ENCODE data around the gene NCAPD2. TPM values are rescaled to one million over a fixed set of nuclear protein-coding genes. Genes with fewer than 3 reads are reported as not detected.
"Not testable (repeated sequence)": the region's sequence is repeated elsewhere in the genome, so short reads cannot be mapped to it uniquely, and the experiment has no call there.

NCAPD2 gene
- total RNA-seq, 4 donors from 2014 or later: 17.0 to 29.3 (median 23.0) TPM

DNA sequence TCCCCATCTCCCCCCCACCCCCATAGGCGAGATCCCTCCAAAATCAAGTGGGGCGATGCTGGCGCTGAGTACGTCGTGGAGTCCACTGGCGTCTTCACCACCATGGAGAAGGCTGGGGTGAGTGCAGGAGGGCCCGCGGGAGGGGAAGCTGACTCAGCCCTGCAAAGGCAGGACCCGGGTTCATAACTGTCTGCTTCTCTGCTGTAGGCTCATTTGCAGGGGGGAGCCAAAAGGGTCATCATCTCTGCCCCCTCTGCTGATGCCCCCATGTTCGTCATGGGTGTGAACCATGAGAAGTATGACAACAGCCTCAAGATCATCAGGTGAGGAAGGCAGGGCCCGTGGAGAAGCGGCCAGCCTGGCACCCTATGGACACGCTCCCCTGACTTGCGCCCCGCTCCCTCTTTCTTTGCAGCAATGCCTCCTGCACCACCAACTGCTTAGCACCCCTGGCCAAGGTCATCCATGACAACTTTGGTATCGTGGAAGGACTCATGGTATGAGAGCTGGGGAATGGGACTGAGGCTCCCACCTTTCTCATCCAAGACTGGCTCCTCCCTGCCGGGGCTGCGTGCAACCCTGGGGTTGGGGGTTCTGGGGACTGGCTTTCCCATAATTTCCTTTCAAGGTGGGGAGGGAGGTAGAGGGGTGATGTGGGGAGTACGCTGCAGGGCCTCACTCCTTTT, 43.1 kb downstream of the NCAPD2 start:
- H3K36me3 ChIP-seq: peaks cover 0 to 57% (median 18%) of the 10 kb centered on the region in 3 donors
- no peaks in the 10 kb centered on the region for H3K9me3 ChIP-seq
- DNase-seq (ENCODE audit: low spot score in 2 of 2): no peak
- H3K4me3 ChIP-seq: no peak overlapping the region
- peaks cover 0 to 80% (median 54%) of the 10 kb centered on the region in 4 donors for H3K4me1 ChIP-seq
- peak overlapping the region; percentile 39 to 99 (median 96) for H3K27ac ChIP-seq
- no peaks in the 10 kb centered on the region for H3K27me3 ChIP-seq
- WGBS, 2 donors: 64 to 69% methylated on average over 15 to 18 of the region's 19 CpGs
- TF ChIP-seq POLR2A (IDR thresholded peaks at IDR 0.05): no peak
- no peak for TF ChIP-seq EP300 (IDR thresholded peaks at IDR 0.05)
- TF ChIP-seq CTCF (IDR thresholded peaks at IDR 0.05): no peak

GRCh38 chr12:6537580-6538419, 43.9 kb downstream of the NCAPD2 start:
- not testable (repeated sequence) for H3K4me3 ChIP-seq, H3K9me3 ChIP-seq, H3K27me3 ChIP-seq
- DNase-seq (ENCODE audit: low spot score in 2 of 2): peak; percentile 69 to 71
- 12 to 31% methylated on average over 8 to 11 of the region's 17 CpGs for WGBS, 2 donors
- peak; percentile 86 to 93 (median 90) for TF ChIP-seq CTCF (IDR thresholded peaks at IDR 0.05)
- TF ChIP-seq EP300 (IDR thresholded peaks at IDR 0.05): peak in 1 of 2 donors; percentile 52
- Histone ChIP-seq H3K4me1 (peaks cover 0 to 78% (median 47%) of the 10 kb centered on the region in 4 donors), H3K36me3 (peaks cover 0 to 64% (median 18%) of the 10 kb centered on the region in 3 donors), H3K27ac (peak overlapping the region; percentile 39 to 99 (median 85))

- peaks cover 0 to 72% (median 18%) of the 10 kb centered on the region in 3 donors for H3K36me3 ChIP-seq
- peaks cover 0 to 74% (median 40%) of the 10 kb centered on the region in 4 donors for H3K4me1 ChIP-seq
- no peak overlapping the region for H3K4me3 ChIP-seq
- no peak for DNase-seq (ENCODE audit: low spot score in 2 of 2)
- TF ChIP-seq CTCF (IDR thresholded peaks at IDR 0.05) (no peak), EP300 (IDR thresholded peaks at IDR 0.05) (no peak), POLR2A (IDR thresholded peaks at IDR 0.05) (no peak)
- 69 to 76% methylated on average over 24 of the region's 24 CpGs for whole genome bisulfite sequencing, 2 donors
- H3K9me3 ChIP-seq: no peaks in the 10 kb centered on the region
- no peaks in the 10 kb centered on the region for H3K27me3 ChIP-seq
- peak overlapping the region in 3 of 4 donors; percentile 74 to 99 (median 96) for H3K27ac ChIP-seq
These were observed 44.8 kb downstream of the NCAPD2 start for GRCh38 chr12:6538420-6539313.

- H3K36me3 ChIP-seq: peaks cover 0 to 77% (median 19%) of the 10 kb centered on the region in 3 donors
- H3K4me1 ChIP-seq: peaks cover 0 to 74% (median 40%) of the 10 kb centered on the region in 4 donors
- WGBS, 2 donors: 80 to 96% methylated on average over 5 of the region's 5 CpGs
- no peak overlapping the region for H3K4me3 ChIP-seq
- DNase-seq (ENCODE audit: low spot score in 2 of 2): no peak
- peak overlapping the region in 2 of 4 donors; percentile 79 to 85 for H3K27ac ChIP-seq
- TF ChIP-seq CTCF (IDR thresholded peaks at IDR 0.05) (no peak), POLR2A (IDR thresholded peaks at IDR 0.05) (no peak), EP300 (IDR thresholded peaks at IDR 0.05) (no peak)
- H3K9me3 ChIP-seq: no peaks in the 10 kb centered on the region
- H3K27me3 ChIP-seq: no peaks in the 10 kb centered on the region
These were observed 45.4 kb downstream of the NCAPD2 start for GRCh38 chr12:6539314-6539682.
